ENCODE results near the gene CBX8. TPM values are rescaled to one million over a fixed set of nuclear protein-coding genes. Genes with fewer than 3 reads are reported as not detected.

CBX8 gene
- total and polyA plus RNA-seq, 2 of the 13 experiments (the other 11 are each of a cell fraction or from before 2014, with no cell fraction given) = 0.34 to 12.6 TPM

GRCh38 chr17:79785017-79785899, 11.6 kb downstream of the CBX8 start:
- H3K27me3 ChIP-seq (ENCODE audit: control insufficient read depth in 1 of 2, insufficient read depth in 2 of 2, low read length in 2 of 2) = peaks cover 7 to 24% of the 10 kb centered on the region in 2 experiments
- BruUV-seq (replicated peaks) = no TSS peak
- H3K36me3 ChIP-seq (replicated peaks in 1 of 2; ENCODE audit: control insufficient read depth in 1 of 2, insufficient read depth in 2 of 2, low read length in 2 of 2) = peaks cover 19 to 27% of the 10 kb centered on the region in 2 experiments
- no peaks in the 10 kb centered on the region for H3K9me3 ChIP-seq (ENCODE audit: low read length)
- ATAC-seq (no peak), DNase-seq (ENCODE audit: low spot score) (no peak), FAIRE-seq (no peak)
- H3K27ac ChIP-seq (ENCODE audit: extremely low read length, insufficient read depth, low read length) = no peak overlapping the region
- WGBS (ENCODE audit: low lambda C conversion rate) = 95% methylated on average over 15 of the region's 17 CpGs
- POLR2A ChIA-PET = interaction anchor here (0.5 kb wide), 1 partner anchor 134 kb away, joined by 4 read pairs; no protein-coding TSS in a partner anchor
- CTCF ChIA-PET (ENCODE audit: low intra/inter-chr PET ratio, low total read pairs) = no interaction called here
- in situ Hi-C loops (cut with HindIII; ENCODE audit: extremely low pct_ligation_motif_present, low pct_unique_long_range_greater_than_20kb) (no loop called here), intact Hi-C loops (cut with micrococcal nuclease; ENCODE audit: unreplicated experiment) (loop anchor here (5.0 kb wide), 1 partner anchor 187 kb away; no protein-coding TSS in a partner anchor)
- peaks cover 9% of the 10 kb centered on the region; the same call in 1 of the 2 replicates for H4K20me1 ChIP-seq (ENCODE audit: insufficient read depth, low read length)
- H3K9ac ChIP-seq (ENCODE audit: insufficient read depth, low read depth, low read length) = no peak overlapping the region
- no peak overlapping the region for H3K4me3 ChIP-seq (replicated peaks in 1 of 3; ENCODE audit: insufficient read depth in 1 of 3, low read depth in 2 of 3, low read length in 3 of 3)
- peaks cover 33% of the 10 kb centered on the region for H3K4me1 ChIP-seq (ENCODE audit: insufficient read depth, low read length)
- no peak overlapping the region for H3K4me2 ChIP-seq (ENCODE audit: low read depth, low read length)
- no peak overlapping the region for H2AFZ ChIP-seq (ENCODE audit: low read length)
- no peaks in the 10 kb centered on the region for H3K79me2 ChIP-seq (ENCODE audit: insufficient read depth, low read length)
- TF ChIP-seq PRDM4 (CRISPR knock-in tag; IDR thresholded peaks at IDR 0.05; ENCODE audit: borderline replicate concordance) = no peak
- no peak for TF ChIP-seq PHF5A (CRISPR knock-in tag; IDR thresholded peaks at IDR 0.05; ENCODE audit: low read depth, unreplicated experiment)
- peak; percentile 14; the same call in 1 of the 2 replicates for TF ChIP-seq ZFP91 (CRISPR knock-in tag; IDR thresholded peaks at IDR 0.05; ENCODE audit: borderline replicate concordance)
- no peak for TF ChIP-seq ATF4 (CRISPR knock-in tag; IDR thresholded peaks at IDR 0.05)
- peak; percentile 27; the same call in 1 of the 2 replicates for TF ChIP-seq POLR2AphosphoS5 (IDR thresholded peaks at IDR 0.05; ENCODE audit: low read depth, low read length)
- no peak for TF ChIP-seq ZBTB7B (CRISPR knock-in tag; IDR thresholded peaks at IDR 0.05)
- no peak for TF ChIP-seq ZMAT5 (CRISPR knock-in tag; IDR thresholded peaks at IDR 0.05; ENCODE audit: borderline replicate concordance, low read depth)
- TF ChIP-seq POLR2A (IDR thresholded peaks at IDR 0.05; ENCODE audit: insufficient read depth in 1 of 2, low read depth in 2 of 2, low read length in 2 of 2) = peak in 1 of 2 experiments; percentile 41; a peak in 2 of 4 replicates
- no peak for TF ChIP-seq AHDC1 (CRISPR knock-in tag; IDR thresholded peaks at IDR 0.05; ENCODE audit: borderline replicate concordance)
- TF ChIP-seq XBP1 (CRISPR knock-in tag; IDR thresholded peaks at IDR 0.05) = no peak
- TF ChIP-seq RAD51 (IDR thresholded peaks at IDR 0.05; ENCODE audit: borderline replicate concordance) = no peak

All from HepG2 (cell line).